Ramos (cell line): ENCODE data around the gene AGXT.
"Not testable (repeated sequence)": the region's sequence is repeated elsewhere in the genome, so short reads cannot be mapped to it uniquely, and the experiment has no call there.

Experiments
- in situ Hi-C: fragments of 300-500 bp; cut with MboI; formaldehyde crosslinking; loops from one replicate; pipeline ENCODE4 v1.14.3; 2022; ENCODE audit warnings: low sequenced_read_pairs; ENCODE audit not compliant: unreplicated experiment

AGXT gene

DNA sequence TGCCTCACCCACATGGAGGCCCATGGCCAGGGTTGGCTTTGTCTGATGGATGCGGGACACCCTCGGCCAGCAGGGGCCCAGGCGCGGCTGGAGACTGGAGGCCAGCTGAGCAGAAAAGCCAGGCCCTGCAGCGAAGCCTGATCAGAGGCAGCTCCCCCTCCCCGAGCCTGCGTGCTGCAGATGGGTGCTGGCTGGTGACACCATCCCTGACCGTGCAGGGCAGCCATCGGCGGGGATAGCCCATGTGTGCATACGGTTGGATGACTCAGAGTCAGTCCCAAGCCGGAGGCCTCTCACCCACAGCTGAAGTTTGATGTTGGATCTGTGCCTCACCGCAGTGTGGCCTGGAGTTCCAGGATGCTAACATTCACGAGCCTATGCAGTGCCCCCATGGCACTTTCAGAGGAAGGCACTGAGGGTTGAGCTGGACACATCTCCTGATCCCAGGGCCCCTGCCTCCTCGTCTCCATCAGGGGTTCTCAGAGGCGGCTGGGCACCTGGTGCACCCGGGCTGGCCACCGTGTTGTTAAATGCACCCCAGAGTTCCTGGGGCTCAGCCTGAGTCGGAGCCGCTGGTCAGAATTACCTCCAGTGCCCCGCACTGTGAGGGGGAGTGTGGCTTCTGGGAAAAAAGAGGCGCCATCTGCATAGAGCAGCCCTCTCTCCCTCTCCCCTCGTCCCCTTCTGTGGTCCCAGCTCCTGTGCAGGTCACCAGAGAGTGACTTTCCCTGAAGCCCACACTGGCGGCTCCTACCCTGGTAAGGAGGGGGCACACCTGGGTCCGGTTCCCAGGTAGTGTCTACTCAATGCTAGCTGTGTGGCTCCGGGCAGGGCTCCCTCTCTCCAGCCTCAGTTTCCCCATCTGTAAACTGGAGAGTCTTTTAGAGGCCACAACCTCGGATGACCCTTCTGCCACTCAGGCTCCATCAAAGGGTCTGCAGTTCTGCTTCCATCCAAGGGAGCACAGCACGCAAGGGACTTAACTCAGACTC lies 29.2 kb upstream of the AGXT start:
- in situ Hi-C loops, result no loop called here

DNA sequence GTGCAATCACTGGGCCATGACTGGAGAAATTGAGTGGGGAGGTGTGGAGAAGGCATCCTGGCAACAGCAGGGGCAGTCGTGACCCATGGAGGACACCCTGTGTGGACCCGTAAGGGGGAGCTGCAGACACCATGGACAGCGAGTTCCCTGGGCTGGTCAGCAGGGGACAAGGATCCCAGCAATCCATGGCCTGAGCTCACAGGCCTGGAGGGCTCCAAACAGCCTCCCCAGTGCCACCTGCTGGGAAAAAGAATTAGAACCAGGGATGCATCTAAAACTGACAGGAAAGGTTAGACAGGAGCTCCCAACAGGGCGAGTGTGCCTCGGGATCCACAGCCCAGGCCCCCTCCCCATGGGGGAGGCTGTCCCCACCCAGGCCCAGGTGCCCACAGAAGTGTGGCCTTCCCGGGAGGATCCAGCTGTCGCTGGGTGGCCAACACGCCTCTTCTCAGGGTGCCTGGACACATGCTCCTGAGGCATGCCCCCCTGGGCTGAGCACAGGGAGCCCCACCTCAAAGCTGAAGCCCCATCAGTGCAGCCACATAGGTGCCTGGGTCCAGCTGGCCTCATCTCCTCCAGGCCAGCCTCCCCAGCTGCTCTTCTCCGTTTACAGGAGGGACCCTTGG lies 28.1 kb upstream of the AGXT start:
- in situ Hi-C loops, result no loop called here

DNA sequence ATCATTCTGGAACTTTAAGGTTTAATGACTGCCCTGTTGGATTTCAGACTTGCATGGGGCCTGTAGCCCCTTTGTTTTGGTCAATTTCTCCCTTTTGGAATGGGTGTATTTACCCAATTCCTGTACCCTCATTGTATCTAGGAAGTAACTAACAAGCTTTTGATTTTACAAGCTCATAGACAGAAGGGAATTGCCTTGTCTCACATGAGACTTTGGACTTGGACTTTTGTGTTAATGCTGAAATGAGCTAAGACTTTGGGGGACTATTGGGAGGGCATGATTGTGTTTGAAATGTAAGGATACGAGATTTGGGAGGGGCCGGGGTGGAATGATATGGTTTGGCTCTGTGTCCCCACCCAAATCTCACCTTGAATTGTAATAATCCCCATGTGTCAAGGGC lies 22.3 kb upstream of the AGXT start:
- in situ Hi-C loops, result not testable (repeated sequence)

DNA sequence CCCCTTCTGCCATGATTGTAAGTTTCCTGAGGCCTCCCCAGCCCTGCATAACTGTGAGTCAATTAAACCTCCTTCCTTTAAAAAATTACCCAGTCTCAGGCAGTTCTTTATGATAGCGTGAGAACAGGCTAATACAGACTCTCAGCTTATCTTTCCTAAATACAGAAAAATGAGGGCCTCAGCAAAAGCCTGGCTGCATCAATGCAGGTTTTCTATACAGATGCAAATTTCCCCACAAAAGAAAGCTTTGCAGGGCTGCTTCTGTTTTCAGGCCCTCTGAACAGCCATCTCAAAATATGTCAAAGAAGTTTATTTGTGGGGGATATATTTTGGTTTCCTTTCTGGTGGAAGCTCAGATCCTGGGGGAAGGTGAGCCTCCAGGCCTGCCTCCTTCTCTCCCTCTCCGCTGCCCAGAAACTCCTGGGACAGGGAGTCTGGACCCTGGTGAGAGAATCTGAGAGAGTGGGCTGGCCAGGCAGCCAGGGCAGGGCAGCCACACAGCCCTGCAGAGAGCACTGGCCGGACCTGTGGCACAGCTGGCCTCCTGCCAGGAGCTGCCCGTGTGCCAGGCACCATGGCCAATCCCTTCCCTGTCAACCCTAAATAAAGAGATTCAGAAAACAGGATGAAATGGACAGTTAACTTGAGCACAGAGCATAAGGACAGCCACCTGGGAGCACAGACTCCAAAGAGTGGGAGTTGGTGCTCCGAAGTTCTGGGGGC lies 21.6 kb upstream of the AGXT start:
- in situ Hi-C loops, result no loop called here

GRCh38 chr2:240847817-240848216 lies 20.8 kb upstream of the AGXT start:
- in situ Hi-C loops, result no loop called here

DNA sequence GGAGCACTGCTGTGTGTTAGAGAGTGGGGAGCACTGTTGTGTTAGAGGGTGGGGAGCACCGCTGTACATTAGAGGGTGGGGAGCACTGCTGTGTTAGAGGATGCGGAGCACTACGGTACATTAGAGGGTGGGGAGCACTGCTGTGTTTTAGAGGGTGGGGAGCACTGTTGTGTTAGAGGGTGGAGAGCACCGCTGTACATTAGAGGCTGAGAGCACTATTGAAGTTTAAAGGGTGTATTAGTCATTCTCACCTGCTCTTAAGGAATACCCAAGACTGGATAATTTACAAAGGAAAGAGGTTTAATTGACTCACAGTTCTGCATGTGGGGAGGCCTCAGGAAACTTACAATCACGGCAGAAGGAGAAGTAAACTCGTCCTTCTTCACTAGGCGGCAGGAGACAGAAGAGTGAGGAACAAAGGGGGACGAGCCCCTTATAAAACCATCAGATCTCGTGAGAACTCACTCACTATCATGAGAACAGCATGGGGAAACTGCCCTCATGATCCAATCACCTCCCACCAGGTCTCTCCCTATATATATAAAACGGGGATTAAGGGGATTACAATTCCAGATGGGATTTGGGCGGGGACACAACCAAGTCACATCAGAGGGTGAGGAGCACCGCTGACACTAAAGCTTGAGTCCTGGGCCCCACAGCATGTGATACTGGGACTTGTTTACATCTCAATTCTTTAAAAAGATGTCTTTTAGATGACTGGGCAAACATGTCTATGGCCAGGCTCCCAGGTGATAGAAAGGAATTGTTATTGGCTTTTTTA lies 19.5 kb upstream of the AGXT start:
- in situ Hi-C loops, result no loop called here

DNA sequence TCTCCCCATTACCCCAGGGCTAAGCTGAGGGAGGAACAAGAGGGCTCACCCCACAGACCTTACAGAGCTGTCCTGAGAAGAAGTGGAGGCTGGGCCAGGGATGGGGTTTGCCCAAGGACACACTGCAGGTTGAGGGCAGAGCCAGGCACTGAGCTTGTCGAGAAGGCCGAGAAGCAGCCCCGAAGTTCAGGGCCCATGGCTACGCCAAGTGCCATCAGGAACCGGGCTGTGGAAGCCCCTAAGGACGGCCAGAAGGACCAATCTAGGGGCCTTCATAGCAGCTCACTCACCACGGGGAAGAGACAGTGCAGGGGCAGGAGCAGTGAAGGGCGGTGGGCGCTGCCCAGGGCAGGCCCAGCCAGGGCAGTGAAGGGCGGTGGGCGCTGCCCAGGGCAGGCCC lies 18.6 kb upstream of the AGXT start:
- in situ Hi-C loops, result no loop called here

DNA sequence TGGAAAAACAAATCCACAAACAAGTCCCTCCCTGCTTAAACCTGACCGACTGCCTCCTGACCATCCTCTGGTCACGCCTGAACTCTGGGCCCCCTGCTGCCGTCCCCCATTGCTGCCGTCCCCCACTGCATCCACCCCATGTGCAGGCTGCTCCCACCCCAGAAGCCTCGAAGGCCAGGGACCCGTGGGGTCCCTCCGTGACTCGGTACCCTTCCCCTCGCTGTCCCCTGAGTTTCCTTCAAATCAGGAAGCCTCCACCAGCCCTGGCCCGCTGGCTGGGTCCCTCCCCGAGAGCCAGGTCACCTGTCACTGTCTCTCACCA lies 17.9 kb upstream of the AGXT start:
- in situ Hi-C loops, result no loop called here

DNA sequence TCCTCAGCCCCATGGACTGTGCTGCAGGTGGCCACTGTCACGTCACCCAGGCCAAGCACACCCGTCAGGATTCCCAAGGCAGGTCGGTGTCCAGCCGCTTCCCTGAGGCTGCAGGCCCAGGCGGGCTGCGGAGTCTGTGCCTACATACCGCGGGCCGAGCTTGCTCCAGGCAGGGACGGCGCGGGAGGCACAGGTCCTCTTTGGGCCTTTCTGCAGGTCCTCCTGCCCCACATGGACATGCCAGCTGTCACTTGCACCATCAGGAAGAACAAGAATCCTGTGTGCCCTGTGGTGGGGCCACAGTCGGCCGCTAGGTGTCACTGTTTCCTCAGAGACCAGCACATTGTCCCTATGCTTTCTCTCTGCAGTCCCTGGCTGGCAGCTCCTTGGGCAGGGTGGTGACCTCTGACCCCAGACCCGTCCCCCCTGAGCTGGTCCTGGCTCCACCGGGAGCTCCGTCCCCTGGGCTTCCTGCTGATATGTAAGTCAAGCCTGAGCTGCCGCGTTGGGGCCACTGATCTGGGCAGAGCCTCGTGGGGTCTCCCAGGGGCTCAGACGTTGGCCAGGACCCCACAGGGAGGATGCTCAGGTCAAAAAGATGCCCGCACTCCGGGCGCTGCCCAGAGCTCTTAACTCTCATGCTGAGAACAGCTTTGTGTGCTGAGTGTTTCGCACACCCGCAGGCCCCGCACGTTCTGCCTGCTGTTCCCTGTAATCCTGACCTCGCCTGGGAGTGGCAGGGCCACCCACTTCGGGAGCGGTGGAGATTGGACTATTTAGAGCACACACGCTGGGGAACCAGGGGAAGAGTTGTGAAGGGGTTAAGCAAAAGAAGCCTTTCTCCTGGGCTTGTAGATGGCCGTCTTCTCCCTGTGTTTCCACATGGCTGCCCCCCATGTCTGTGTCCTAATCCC lies 17.3 kb upstream of the AGXT start:
- in situ Hi-C loops, result no loop called here

DNA sequence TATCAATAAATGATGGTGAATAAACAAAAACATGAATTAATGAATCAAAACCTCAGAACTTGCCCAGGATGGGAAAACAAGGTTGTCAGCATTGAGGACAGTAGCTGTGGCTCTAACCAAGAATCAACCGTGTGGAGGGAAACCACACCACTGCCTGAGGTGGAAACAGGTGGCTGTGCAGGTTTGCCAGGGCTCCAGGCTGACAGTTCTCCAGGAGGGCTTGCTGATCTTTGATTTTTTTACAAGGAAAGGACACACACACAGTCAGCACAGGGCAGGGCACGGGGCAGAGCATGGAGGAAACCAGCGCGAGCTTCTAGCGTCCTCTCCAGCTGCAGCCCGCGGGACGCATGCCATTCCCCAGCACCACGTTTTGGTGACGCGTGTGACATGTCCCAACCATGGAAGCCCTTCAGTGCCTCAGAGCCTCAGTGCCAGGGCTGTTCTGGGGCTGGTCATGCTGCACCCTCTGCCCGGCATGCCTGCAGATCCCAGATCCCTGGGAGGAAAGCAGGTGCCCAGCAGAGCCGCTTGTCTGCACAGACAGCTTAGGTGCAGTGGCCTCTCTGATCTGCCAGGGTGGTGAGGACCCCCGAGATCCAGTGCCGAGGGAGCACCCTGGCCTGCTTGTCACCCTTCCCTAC lies 15.8 kb upstream of the AGXT start:
- in situ Hi-C loops, result no loop called here

- in situ Hi-C loops, result no loop called here
Measured at GRCh38 chr2:240855670-240856069, 13.0 kb upstream of the AGXT start.

DNA sequence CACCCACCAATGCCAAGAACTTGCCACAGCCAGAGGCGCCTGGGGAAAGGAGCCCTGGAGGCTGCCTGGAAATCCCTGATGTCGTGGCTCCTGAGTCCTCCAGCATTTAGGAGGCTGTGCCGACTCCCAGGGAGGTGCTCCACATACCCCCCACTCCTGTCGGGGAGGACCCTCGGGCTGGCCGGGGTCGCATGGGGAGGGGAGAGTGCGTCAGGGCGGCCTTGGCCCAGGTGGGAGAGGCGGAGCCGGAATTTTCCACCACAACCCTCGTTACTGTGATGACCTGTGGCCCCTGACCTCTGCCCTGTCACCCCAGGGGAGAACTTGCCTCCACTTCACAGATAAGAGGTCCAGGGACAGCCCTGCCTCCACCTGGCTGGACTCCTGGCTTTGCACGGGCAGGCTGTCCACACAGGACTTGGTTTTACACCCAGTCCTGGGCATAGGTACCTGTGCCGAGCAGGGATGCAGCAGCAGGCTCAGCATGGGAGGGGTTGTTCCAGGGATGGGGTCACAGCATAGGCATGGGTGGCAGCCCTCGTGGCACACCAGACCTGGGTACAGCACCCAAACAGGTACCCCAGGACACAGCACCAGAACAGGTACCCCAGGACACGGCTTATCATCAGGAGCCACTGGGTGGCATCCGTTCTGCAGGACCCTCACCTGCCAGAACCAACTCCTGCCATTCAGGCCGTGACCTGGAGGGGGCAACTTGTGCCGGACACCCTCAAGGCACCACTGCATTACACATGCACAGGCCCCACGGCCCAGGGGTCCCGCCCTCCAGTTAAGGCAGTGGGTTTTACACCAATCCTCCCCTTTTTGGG lies 12.3 kb upstream of the AGXT start:
- in situ Hi-C loops, result no loop called here

- in situ Hi-C loops, result no loop called here
Measured at GRCh38 chr2:240857039-240858008, 11.3 kb upstream of the AGXT start.

- in situ Hi-C loops, result no loop called here
Measured at GRCh38 chr2:240858321-240858720, 10.3 kb upstream of the AGXT start.

GRCh38 chr2:240858871-240859270 lies 9.8 kb upstream of the AGXT start:
- in situ Hi-C loops, result no loop called here

GRCh38 chr2:240861547-240861946 lies 7.1 kb upstream of the AGXT start:
- in situ Hi-C loops, result no loop called here

- in situ Hi-C loops, result no loop called here
Measured at GRCh38 chr2:240864475-240864874, 4.1 kb upstream of the AGXT start.
